Endothelial cell of umbilical vein (primary cell): Measurements from ENCODE around the gene ARMCX4. TPM values are rescaled to one million over a fixed set of nuclear protein-coding genes. Genes with fewer than 3 reads are reported as not detected.

ENCODE experiments used
- Bru-seq: library from RNA; stranded (reverse); fragments of 400-500 nt; gene quantifications from one replicate; lab custom pipeline; 2021; lab: Mats Ljungman, UMichigan
- BruChase-seq, 2 experiments: library from RNA; stranded (reverse); fragments of 400-500 nt; gene quantifications; one replicate each; lab custom pipeline; 2021; lab: Mats Ljungman, UMichigan
- BruUV-seq: library from RNA; stranded (reverse); fragments of 400-500 nt; replicated peaks from 2 replicates; lab custom pipeline; 2021; lab: Mats Ljungman, UMichigan
- CTCF ChIA-PET: fragments of 300-600, 350-600 bp; sonication (Branson Sonifier 250); formaldehyde crosslinking; loops from one replicate; lab custom pipeline; 2021; ENCODE audit warnings: antibody characterized with exemption, inconsistent platforms; lab: Charles Lee
- POLR2A ChIA-PET: fragments of 300-600, 350-600 bp; sonication (Branson Sonifier 250); formaldehyde crosslinking; loops from one replicate; lab custom pipeline; 2021; ENCODE audit warnings: antibody characterized with exemption, inconsistent platforms; lab: Charles Lee
- DNase-seq: peaks from one replicate; pipeline ENCODE4 v3.0.0-alpha.2; 2011; ENCODE audit warnings: low read depth, low spot score
- FAIRE-seq: peaks from 2 replicates; lab custom pipeline; 2011; peaks lifted over from hg19 to GRCh38; lab: Jason Lieb, UNC
- H2AFZ ChIP-seq: 2 replicates; pipeline ENCODE4 v1.6.0; 2012; ENCODE audit warnings: low read depth, low read length, control low read depth, inconsistent platforms
- H3K27ac ChIP-seq: 2 replicates; pipeline ENCODE4 v1.5.1; 2011; ENCODE audit warnings: low read depth, mild to moderate bottlenecking, control low read depth, low read length, moderate library complexity; ENCODE audit not compliant: insufficient read depth
- H3K27me3 ChIP-seq, 2 experiments: 2 replicates each; pipeline versions ENCODE4 v1.6.0 to v1.6.1; 2011; ENCODE audit warnings: low read length in 2 of 2, mixed read lengths in 1 of 2; ENCODE audit not compliant: control insufficient read depth in 2 of 2, insufficient read depth in 2 of 2
- H3K36me3 ChIP-seq, 2 experiments: 2 replicates in 1 of 2; 3 replicates in 1 of 2; pipeline ENCODE4 v1.5.1; 2011; ENCODE audit warnings: low read length in 2 of 2, mild to moderate bottlenecking in 1 of 2, moderate library complexity in 1 of 2; ENCODE audit not compliant: control insufficient read depth in 2 of 2, insufficient read depth in 2 of 2; ENCODE audit errors: extremely low read depth in 1 of 2
- H3K4me1 ChIP-seq: 3 replicates; pipeline ENCODE4 v1.5.1; 2011; ENCODE audit warnings: mild to moderate bottlenecking, low read length; ENCODE audit not compliant: control insufficient read depth, insufficient read depth; ENCODE audit errors: extremely low read depth
- H3K4me2 ChIP-seq: 2 replicates; pipeline ENCODE4 v1.6.1; 2011; ENCODE audit warnings: low read length, control low read depth, mixed read lengths; ENCODE audit not compliant: insufficient read depth
- H3K4me3 ChIP-seq, 3 experiments: fragments of 200-600 bp in 1 of 3; sonication (generic), shearing (Covaris generic) in 1 of 3; replicated peaks in 1 of 3; 2 replicates each; pipeline ENCODE4 v1.5.1; 2011 to 2016; ENCODE audit warnings: control low read depth in 3 of 3, low read length in 3 of 3, mild to moderate bottlenecking in 2 of 3, inconsistent platforms in 1 of 3, low read depth in 1 of 3, moderate library complexity in 1 of 3; ENCODE audit not compliant: insufficient read depth in 1 of 3
- H3K79me2 ChIP-seq: 2 replicates; pipeline ENCODE4 v1.6.0; 2012; ENCODE audit warnings: low read length, inconsistent platforms; ENCODE audit not compliant: control insufficient read depth, insufficient read depth
- H3K9ac ChIP-seq: replicated peaks from 2 replicates; pipeline ENCODE3; 2011; ENCODE audit warnings: low read length, control low read depth; ENCODE audit not compliant: insufficient read depth; ENCODE audit errors: extremely low read depth
- H3K9me1 ChIP-seq: replicated peaks from 3 replicates; pipeline ENCODE4 v1.6.0; 2011; ENCODE audit warnings: mild to moderate bottlenecking, low read length; ENCODE audit not compliant: control insufficient read depth, insufficient read depth; ENCODE audit errors: extremely low read depth
- H3K9me3 ChIP-seq: replicated peaks from 2 replicates; pipeline ENCODE4 v1.5.1; 2012; ENCODE audit warnings: low read length, inconsistent platforms; ENCODE audit not compliant: control insufficient read depth, insufficient read depth
- H4K20me1 ChIP-seq: replicated peaks from 2 replicates; pipeline ENCODE3; 2011; ENCODE audit warnings: mild to moderate bottlenecking, low read length; ENCODE audit not compliant: control insufficient read depth, insufficient read depth; ENCODE audit errors: extremely low read depth
- CTCF ChIP-seq, 2 donors: IDR thresholded peaks; 1 replicate in 1 of 2; 2 replicates in 1 of 2; pipeline ENCODE4 v1.5.1; 2011; ENCODE audit warnings: low read length in 2 of 2, mild to moderate bottlenecking in 2 of 2, moderate library complexity in 2 of 2, control low read depth in 1 of 2, inconsistent platforms in 1 of 2, low read depth in 1 of 2; ENCODE audit not compliant: insufficient read depth in 1 of 2; ENCODE audit errors: extremely low read depth in 1 of 2
- EZH2 ChIP-seq: IDR thresholded peaks from 2 replicates; pipeline ENCODE4 v1.6.1; 2012; ENCODE audit warnings: borderline replicate concordance, low read depth, mild to moderate bottlenecking, moderate library complexity, low read length, inconsistent platforms; ENCODE audit not compliant: severe bottlenecking
- FOS ChIP-seq: IDR thresholded peaks from 2 replicates; pipeline ENCODE4 v1.6.1; 2011; ENCODE audit warnings: mild to moderate bottlenecking, low read length, moderate library complexity, borderline replicate concordance; ENCODE audit not compliant: insufficient read depth
- GATA2 ChIP-seq: IDR thresholded peaks from 2 replicates; pipeline ENCODE4 v1.7.0; 2011; ENCODE audit warnings: low read depth, mild to moderate bottlenecking, moderate library complexity, mixed read lengths, low read length; ENCODE audit not compliant: insufficient read length, insufficient read depth
- JUN ChIP-seq: IDR thresholded peaks from 2 replicates; pipeline ENCODE4 v1.6.1; 2011; ENCODE audit warnings: borderline replicate concordance, low read depth; ENCODE audit not compliant: insufficient read length, insufficient read depth
- MAX ChIP-seq: IDR thresholded peaks from 2 replicates; pipeline ENCODE4 v1.6.1; 2011; ENCODE audit not compliant: insufficient read depth, insufficient read length
- MYC ChIP-seq: IDR thresholded peaks from one replicate; pipeline ENCODE4 v1.6.1; 2011; ENCODE audit warnings: mild to moderate bottlenecking, low read depth, low read length
- POLR2A ChIP-seq: IDR thresholded peaks from 2 replicates; pipeline ENCODE4 v1.6.1; 2012; ENCODE audit warnings: low read depth, mild to moderate bottlenecking, control low read depth, low read length
- POLR2AphosphoS5 ChIP-seq: IDR thresholded peaks from 2 replicates; pipeline ENCODE4 v1.6.1; 2012; ENCODE audit warnings: low read depth, mild to moderate bottlenecking, control low read depth, low read length, moderate library complexity; ENCODE audit not compliant: insufficient read depth
- dilution Hi-C: fragments of 300-500 bp; cut with MboI; formaldehyde crosslinking; loops from one replicate; pipeline ENCODE4 v1.15.0; 2019; ENCODE audit warnings: low sequenced_read_pairs; ENCODE audit not compliant: extremely low pct_ligation_motif_present
- intact Hi-C: fragments of 100-400 bp; cut with micrococcal nuclease; formaldehyde crosslinking; loops from one replicate; pipeline ENCODE4 v1.10.0; 2022
- long read RNA-seq: library from polyadenylated mRNA; stranded (forward); transcript quantifications from one replicate; pipeline ENCODE4 v2.0.0, GENCODE V29; 2021
- polyA minus RNA-seq, 3 experiments: library from RNA; depleted of rRNA, polyadenylated mRNA; stranded (reverse); fragments of >200 nt; gene quantifications; 1 replicate in 1 of 3; 2 replicates in 2 of 3; pipeline ENCODE4 v1.2.3, GENCODE V29; 2011
- polyA plus RNA-seq, 4 experiments: library from polyadenylated mRNA; depleted of rRNA in 3 of 4; stranded (reverse) in 3 of 4; unstranded in 1 of 4; fragments of >200 nt; gene quantifications; 2 replicates each; pipeline versions ENCODE4 v1.2.1 to v1.2.3, GENCODE V29; 2011 to 2012; ENCODE audit warnings: missing spikeins in 1 of 4
- total RNA-seq: library from RNA; stranded (reverse); gene quantifications from 2 replicates; pipeline ENCODE4 v1.2.3, GENCODE V29; 2021

ARMCX4 gene
- total RNA-seq (17.6 and 19.9 TPM in 2 replicates), polyA plus RNA-seq (3.8 and 4.7 TPM in 2 replicates), polyA minus RNA-seq (10.5 and 12.6 TPM in 2 replicates), Bru-seq, nascent RNA (percentile 71 among the genes with signal in this experiment), BruChase-seq, experiment 1, labeled RNA remaining after a 6-hour chase (percentile 91 among the genes with signal in this experiment), BruChase-seq, experiment 2, labeled RNA remaining after a 2-hour chase (percentile 81 among the genes with signal in this experiment)
- 4.6 and 5.8 TPM in 2 replicates for polyA plus RNA-seq (2011; cell fraction: cytosol; rRNA removed)
- polyA plus RNA-seq (2011; cell fraction: nucleus; rRNA removed) = 39.3 and 44.8 TPM in 2 replicates
- 8.1 and 12.4 TPM in 2 replicates for polyA plus RNA-seq (2012)
- polyA minus RNA-seq (2011; cell fraction: cytosol; rRNA and poly(A)+ RNA removed) = not detected
- polyA minus RNA-seq (2011; cell fraction: nucleus; rRNA and poly(A)+ RNA removed) = 12.8 and 16.1 TPM in 2 replicates
- long read RNA-seq, partial matches to known transcripts = 0 of 15 reads
- long read RNA-seq, other reads (novel, unspliced or antisense) = 13 of 15 reads

GRCh38 chrX:101485212-101485949 lies at the start of gene ARMCX4:
Gene ARMCX4, plus strand, starts transcription at chrX:101485456. Its CDS starts 3,134 bp downstream, at chrX:101488590.
- no peaks in the 10 kb centered on the region for H3K9me3 ChIP-seq
- H3K4me2 ChIP-seq = peak within 1 kb of the TSS; percentile 51
- BruUV-seq = TSS peak; percentile 57
- H3K27me3 ChIP-seq = no peaks in the 10 kb centered on the region
- dilution Hi-C loops = no loop called here
- FAIRE-seq (peak; percentile 35), DNase-seq (peak; percentile 75)
- H3K79me2 ChIP-seq = no peaks in the 10 kb centered on the region
- peaks cover 0 to 9% of the 10 kb centered on the region in 2 experiments for H3K36me3 ChIP-seq
- H3K27ac ChIP-seq = peak within 1 kb of the TSS; percentile 57
- peak within 1 kb of the TSS; percentile 79 for H3K9ac ChIP-seq
- CTCF ChIA-PET = interaction anchor here (1.0 to 1.1 kb wide), 2 partner anchors 10 to 20 kb away, joined by 3 to 5 read pairs; no protein-coding TSS in a partner anchor
- peak within 1 kb of the TSS; percentile 62 for H2AFZ ChIP-seq
- H4K20me1 ChIP-seq = no peaks in the 10 kb centered on the region
- no peaks in the 10 kb centered on the region for H3K9me1 ChIP-seq
- intact Hi-C loops = loop anchor here (2.0 kb wide), 1 partner anchor 65 kb away; the partner anchor contains the start of gene ARMCX1
- TF ChIP-seq MAX (peak; percentile 67), MYC (no peak), JUN (no peak), FOS (no peak), POLR2AphosphoS5 (peak; percentile 28), POLR2A (peak; percentile 58), CTCF (IDR thresholded peaks at IDR 0.05; ENCODE audit: extremely low read depth in 1 of 2, insufficient read depth in 1 of 2, low read depth in 1 of 2, low read length in 2 of 2) (no peak), GATA2 (no peak), EZH2 (no peak)
- POLR2A ChIA-PET = interaction anchor here (0.9 to 1.0 kb wide), 2 partner anchors 65 to 67 kb away, joined by 3 to 4 read pairs; partner anchors contain the start of gene ARMCX1
- H3K4me1 ChIP-seq = no peaks in the 10 kb centered on the region
- H3K4me3 ChIP-seq = peak within 1 kb of the TSS; percentile 5 to 74 (median 72)
